ENCODE measurements around the gene EVA1A. TPM values are rescaled to one million over a fixed set of nuclear protein-coding genes. Genes with fewer than 3 reads are reported as not detected.

EVA1A gene
- total RNA-seq, 2 experiments from 2014 or later, result not detected

- H3K79me2 ChIP-seq (ENCODE audit: insufficient read depth, low read depth, low read length), result no peaks in the 10 kb centered on the region
- H3K4me1 ChIP-seq (ENCODE audit: insufficient read depth, low read length, poor library complexity, severe bottlenecking), result no peaks in the 10 kb centered on the region
- no TSS peak for BruUV-seq (replicated peaks)
- H3K36me3 ChIP-seq (ENCODE audit: insufficient read depth, low read length), result no peaks in the 10 kb centered on the region
- no peaks in the 10 kb centered on the region for H3K9me2 ChIP-seq (ENCODE audit: insufficient read depth, low read length)
- intact Hi-C loops (cut with micrococcal nuclease; ENCODE audit: unreplicated experiment), result no loop called here
- no peak overlapping the region for H3K27ac ChIP-seq (ENCODE audit: low read depth, low read length, poor library complexity, severe bottlenecking)
- ChIA-PET CTCF (ENCODE audit: unreplicated experiment) (no interaction called here), POLR2A (no interaction called here)
- no peak for TF ChIP-seq EZH2phosphoT487 (IDR thresholded peaks at IDR 0.05; ENCODE audit: borderline replicate concordance, low read depth, low read length)
- no peak for TF ChIP-seq CTCF (conservative IDR thresholded peaks at IDR 0.05; ENCODE audit: low read length)
- no peak overlapping the region for H3K4me2 ChIP-seq (ENCODE audit: low read length)
- DNase-seq (ENCODE audit: low spot score), result no peak
- no peaks in the 10 kb centered on the region for H4K20me1 ChIP-seq (ENCODE audit: insufficient read depth, low read length)
- no peak overlapping the region for H2AFZ ChIP-seq (ENCODE audit: low read length)
- H3K4me3 ChIP-seq (ENCODE audit: low read depth, low read length, poor library complexity, severe bottlenecking), result no peak overlapping the region
- no peaks in the 10 kb centered on the region for H3K9me3 ChIP-seq (ENCODE audit: low read length)
Observed at GRCh38 chr2:75526842-75527241, 33.9 kb downstream of the EVA1A start.

- Histone ChIP-seq H3K36me3 (ENCODE audit: insufficient read depth, low read length) (no peaks in the 10 kb centered on the region), H2AFZ (ENCODE audit: low read length) (no peak overlapping the region), H3K9me3 (ENCODE audit: low read length) (no peaks in the 10 kb centered on the region), H3K9me2 (ENCODE audit: insufficient read depth, low read length) (no peaks in the 10 kb centered on the region), H3K4me3 (ENCODE audit: low read depth, low read length, poor library complexity, severe bottlenecking) (no peak overlapping the region), H4K20me1 (ENCODE audit: insufficient read depth, low read length) (no peaks in the 10 kb centered on the region), H3K79me2 (ENCODE audit: insufficient read depth, low read depth, low read length) (no peaks in the 10 kb centered on the region), H3K4me1 (ENCODE audit: insufficient read depth, low read length, poor library complexity, severe bottlenecking) (no peaks in the 10 kb centered on the region), H3K27ac (ENCODE audit: low read depth, low read length, poor library complexity, severe bottlenecking) (no peak overlapping the region), H3K4me2 (ENCODE audit: low read length) (no peak overlapping the region)
- POLR2A ChIA-PET, result no interaction called here
- CTCF ChIA-PET (ENCODE audit: unreplicated experiment), result no interaction called here
- TF ChIP-seq CTCF (conservative IDR thresholded peaks at IDR 0.05; ENCODE audit: low read length), result no peak
- no peak for TF ChIP-seq EZH2phosphoT487 (IDR thresholded peaks at IDR 0.05; ENCODE audit: borderline replicate concordance, low read depth, low read length)
- no TSS peak for BruUV-seq (replicated peaks)
- intact Hi-C loops (cut with micrococcal nuclease; ENCODE audit: unreplicated experiment), result no loop called here
- no peak for DNase-seq (ENCODE audit: low spot score)
Observed at GRCh38 chr2:75525434-75526310, 35.1 kb downstream of the EVA1A start.

- no peak overlapping the region for H3K27ac ChIP-seq (ENCODE audit: low read depth, low read length, poor library complexity, severe bottlenecking)
- no peaks in the 10 kb centered on the region for H3K9me3 ChIP-seq (ENCODE audit: low read length)
- no peaks in the 10 kb centered on the region for H3K36me3 ChIP-seq (ENCODE audit: insufficient read depth, low read length)
- CTCF ChIA-PET (ENCODE audit: unreplicated experiment), result no interaction called here
- no peak overlapping the region for H3K4me3 ChIP-seq (ENCODE audit: low read depth, low read length, poor library complexity, severe bottlenecking)
- intact Hi-C loops (cut with micrococcal nuclease; ENCODE audit: unreplicated experiment), result no loop called here
- no peaks in the 10 kb centered on the region for H3K9me2 ChIP-seq (ENCODE audit: insufficient read depth, low read length)
- no peaks in the 10 kb centered on the region for H3K79me2 ChIP-seq (ENCODE audit: insufficient read depth, low read depth, low read length)
- no peaks in the 10 kb centered on the region for H3K4me1 ChIP-seq (ENCODE audit: insufficient read depth, low read length, poor library complexity, severe bottlenecking)
- TF ChIP-seq CTCF (conservative IDR thresholded peaks at IDR 0.05; ENCODE audit: low read length) (no peak), EZH2phosphoT487 (IDR thresholded peaks at IDR 0.05; ENCODE audit: borderline replicate concordance, low read depth, low read length) (no peak)
- no peak overlapping the region for H2AFZ ChIP-seq (ENCODE audit: low read length)
- POLR2A ChIA-PET, result no interaction called here
- H4K20me1 ChIP-seq (ENCODE audit: insufficient read depth, low read length), result no peaks in the 10 kb centered on the region
- no peak for DNase-seq (ENCODE audit: low spot score)
- no peak overlapping the region for H3K4me2 ChIP-seq (ENCODE audit: low read length)
- BruUV-seq (replicated peaks), result no TSS peak
Observed at GRCh38 chr2:75524276-75524911, 36.3 kb downstream of the EVA1A start.
